Activated CD8-positive, alpha-beta memory T cell treated with anti-CD3 and anti-CD28 coated beads for 4 hours (primary cell): ENCODE data around the gene ERMAP.

Experiments
- DNase-seq, 2 donors: peaks; one replicate each; pipeline ENCODE4 v3.0.0-alpha.2; 2020; ENCODE audit warnings: low read depth in 2 of 2

Gene ERMAP

DNA sequence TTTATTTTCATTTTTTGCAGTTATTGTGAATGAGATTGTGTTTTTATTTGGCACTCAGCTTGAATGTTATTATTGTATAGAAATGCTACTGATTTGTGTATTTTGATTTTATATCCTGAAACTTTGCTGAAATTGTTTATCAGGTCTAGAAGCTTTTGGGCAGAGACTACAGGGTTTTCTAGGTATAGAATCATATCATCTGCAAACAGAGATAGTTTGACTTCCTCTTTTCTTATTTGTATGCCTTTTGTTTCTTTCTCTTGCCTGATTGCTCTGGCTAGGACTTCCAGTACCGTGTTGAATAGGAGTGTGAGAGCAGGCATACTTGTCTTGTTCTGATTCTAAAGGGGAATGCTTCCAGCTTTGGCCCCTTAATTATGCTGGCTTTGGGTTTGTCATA lies 56.7 kb downstream of the ERMAP start:
- DNase-seq: no peak

DNA sequence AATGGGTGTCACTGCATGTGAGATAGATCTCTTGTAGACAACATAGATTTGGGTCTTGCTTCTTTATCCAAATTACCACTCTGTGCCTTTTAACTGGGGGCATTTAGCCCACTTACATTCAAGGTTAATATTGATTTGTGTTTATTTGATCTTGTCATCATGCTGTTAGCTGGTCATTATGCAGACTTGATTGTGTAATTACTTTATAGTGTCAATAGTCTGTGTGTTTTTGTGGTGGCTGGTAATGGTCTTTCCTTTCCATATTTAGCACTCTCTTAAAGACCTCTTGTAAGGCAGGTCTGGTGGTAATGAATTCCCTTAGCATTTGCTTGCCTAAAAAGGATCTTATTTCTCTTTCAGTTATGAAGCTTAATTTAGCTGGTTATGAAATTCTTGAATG lies 59.1 kb downstream of the ERMAP start:
- no peak for DNase-seq

DNA sequence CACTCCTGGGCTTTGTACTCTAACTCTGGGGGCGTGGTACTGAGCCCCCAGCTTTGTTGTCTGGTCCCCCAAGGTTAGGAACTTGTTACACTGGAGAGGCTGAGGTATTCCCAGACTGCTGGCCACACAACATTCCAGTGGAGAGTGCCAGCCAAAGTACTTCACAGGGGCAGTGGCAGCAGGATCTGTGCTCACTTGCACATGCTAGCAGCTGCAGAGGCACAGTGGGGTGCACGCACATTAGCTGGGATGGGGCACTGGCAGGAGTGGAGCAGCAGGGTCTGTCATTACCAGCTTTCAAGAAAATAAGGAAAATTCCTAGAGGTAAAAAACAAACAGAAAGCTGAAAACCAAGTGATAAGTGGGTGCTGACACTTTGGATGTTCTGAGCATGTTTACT lies 60.5 kb downstream of the ERMAP start:
- no peak for DNase-seq

DNA sequence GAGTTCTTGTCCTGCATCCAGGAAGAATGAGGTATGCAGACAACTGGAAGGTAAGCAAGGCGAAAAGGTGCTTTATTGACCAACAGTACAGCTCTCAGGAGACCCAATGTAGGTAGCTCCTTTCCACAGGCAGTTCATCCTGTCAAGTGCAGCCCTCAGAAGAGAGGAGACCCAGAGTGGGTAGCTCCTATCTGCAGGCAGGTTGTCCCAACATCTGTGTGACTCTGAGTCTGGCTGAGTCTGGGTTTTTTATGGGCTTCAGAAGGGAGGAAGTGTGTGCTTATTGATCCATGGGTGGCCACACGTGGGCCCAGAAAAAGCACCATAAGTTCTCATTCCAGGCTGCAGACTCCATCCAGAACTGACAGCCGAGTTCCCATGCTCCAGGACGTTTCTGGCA lies 63.5 kb downstream of the ERMAP start:
- DNase-seq: no peak

DNA sequence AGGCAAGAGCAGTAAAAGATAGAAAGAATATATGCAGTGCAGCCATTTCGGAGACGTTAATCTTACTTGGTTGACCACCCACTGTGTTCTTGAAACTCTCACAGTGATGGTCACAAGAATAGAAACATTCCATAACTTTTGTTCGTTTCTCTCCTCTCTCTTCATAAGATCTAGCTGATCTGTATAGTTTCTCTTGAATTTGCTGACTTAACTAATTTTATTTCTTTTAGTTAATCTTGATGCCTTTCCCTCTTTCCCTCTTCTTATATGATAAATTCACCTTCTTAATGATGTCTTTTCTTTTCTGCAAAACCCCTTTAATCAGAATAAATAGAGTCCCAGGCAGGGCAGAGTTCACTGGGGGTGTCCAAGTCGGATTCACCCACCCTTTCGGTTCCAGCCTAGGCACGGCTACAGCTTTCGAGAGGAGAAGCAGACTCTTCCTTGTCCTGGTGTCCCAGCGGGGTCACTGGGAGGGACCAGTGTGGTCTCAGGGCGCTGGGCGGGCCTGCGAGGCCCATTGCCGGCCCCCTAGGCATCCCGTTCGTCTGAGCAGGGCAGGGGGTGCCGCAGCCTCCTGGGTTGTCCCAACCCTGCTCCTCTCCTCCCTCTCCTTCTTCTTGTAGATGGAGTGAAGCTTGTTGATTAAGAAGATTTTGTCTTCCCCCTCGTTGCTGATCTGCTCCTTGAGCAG lies 69.3 kb downstream of the ERMAP start:
- no peak for DNase-seq

DNA sequence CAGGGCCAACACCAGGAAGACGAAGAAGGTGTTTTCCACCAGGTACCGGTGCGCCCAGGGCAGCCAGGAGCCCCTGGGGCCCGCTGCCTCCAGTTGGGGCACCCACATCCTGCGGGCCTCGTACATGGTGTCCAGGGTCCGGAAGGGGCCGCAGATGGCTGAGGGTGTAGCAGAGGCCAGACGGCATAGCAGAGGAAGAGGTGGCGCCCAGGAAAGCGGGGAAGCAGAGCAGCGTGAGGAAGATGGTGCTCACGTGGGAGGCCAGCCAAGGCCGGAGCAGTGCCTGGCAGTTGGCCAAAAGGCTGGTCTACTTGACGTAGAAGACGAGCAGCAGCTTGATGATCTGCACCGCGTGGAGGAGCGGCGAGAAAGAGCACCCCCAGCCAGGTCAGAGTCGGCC lies 69.9 kb downstream of the ERMAP start:
- DNase-seq: no peak

DNA sequence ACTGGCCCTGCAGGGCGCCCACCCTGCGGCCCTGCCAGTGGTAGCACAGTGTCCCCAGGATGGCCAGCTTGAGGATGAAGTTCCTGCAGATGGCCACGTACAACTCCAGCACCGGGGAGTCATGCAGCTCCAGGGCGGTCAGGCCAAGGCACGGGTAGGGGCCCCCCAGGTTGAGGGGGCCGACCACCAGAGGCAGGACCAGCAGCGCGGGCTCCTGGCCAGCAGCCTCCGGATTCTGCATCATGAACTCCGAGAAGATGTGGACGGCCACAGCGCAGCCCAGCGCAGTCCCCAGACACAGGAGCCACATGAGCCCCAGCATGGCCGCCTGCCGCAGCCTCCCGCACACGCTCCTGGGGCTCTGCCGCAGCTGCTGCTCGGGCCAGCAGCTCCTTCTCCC lies 70.4 kb downstream of the ERMAP start:
- DNase-seq: no peak

DNA sequence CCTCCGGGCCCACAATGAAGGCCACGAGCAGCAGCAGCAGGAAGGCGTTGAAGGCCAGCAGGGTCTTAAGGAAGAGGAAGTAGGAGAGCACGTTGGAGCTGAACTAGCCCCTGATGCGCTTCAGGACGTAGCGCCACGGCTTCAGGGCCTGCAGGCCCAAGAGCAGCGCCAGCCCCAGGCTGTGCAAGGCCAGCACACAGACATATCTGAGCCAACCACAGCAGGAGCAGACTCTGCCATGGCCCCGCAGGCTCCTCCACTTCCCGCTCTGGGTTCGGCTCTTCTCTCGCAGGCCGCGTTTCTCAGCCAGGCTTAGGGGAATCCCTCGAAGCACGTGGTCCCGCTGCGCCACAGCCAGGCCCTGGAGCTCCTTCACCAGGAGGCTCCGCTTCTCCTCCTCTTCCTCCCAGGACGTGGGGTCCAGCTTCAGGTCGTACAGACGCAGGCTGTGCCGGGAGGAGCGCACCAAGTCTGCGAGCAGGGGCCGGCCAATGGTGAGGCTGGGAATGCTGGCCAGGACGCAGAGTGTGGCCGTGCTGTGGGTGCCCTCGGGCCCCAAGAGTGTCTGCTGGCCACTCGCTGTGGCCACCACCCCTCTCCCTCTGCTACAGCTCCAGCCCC lies 71.2 kb downstream of the ERMAP start:
- DNase-seq: no peak

DNA sequence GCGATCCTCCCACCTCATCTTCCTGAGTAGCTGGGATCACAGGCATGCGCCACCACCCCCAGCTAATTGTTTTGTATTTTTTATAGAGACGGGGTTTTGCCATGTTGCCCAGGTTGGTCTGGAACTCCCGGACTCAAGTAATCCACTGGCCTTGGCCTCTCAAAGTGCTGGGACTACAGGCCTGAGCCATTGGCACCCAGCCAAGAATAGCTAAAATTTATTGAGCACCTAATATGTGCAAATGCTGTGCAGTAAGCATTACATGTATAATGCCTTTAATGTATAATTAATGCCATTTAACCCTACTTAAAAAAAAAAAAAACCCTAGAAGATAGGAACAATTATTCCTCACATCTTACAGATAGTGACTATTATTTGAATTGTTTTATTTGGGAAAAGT lies 72.3 kb downstream of the ERMAP start:
- DNase-seq: no peak

DNA sequence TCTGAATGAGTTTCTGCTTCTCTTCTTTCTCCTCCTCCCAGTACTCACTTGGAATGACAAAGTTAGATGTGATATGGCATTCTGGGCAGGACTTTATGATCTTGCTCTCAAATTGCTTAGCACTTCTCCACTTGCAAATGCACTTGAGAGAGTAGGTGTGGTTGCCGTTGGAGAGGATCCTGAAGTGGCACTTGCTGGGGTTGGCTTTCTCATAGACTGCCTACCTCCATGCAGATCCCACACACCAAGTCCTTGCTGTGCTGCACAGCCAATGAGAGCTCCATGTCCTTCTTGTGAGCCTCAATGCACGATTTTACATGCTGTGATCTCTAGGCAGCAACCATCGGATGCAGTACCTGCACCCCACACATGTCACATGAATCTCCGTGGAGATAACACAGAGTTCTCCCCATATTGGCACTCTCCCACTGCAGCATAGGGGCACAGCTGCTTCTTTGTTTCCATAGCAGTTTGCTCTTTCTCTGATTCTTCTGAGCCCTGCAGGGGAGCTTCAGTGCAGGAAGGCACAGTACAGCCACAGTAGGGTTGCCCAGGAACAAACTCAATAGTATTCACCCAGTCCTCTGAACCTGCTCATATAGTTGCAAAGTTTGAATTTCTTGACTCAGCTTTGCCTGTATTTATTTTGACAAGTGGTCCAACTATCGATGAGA lies 74.7 kb downstream of the ERMAP start:
- no peak for DNase-seq
